IPS-NIHi11 (cell line): ENCODE measurements around the gene TRIM15.
"Not testable (repeated sequence)": the region's sequence is repeated elsewhere in the genome, so short reads cannot be mapped to it uniquely, and the experiment has no call there.

Experiments used
- DNase-seq: peaks from one replicate; pipeline ENCODE4 v3.0.0; 2012; ENCODE audit warnings: mixed read lengths, low spot score

The TRIM15 gene

DNA sequence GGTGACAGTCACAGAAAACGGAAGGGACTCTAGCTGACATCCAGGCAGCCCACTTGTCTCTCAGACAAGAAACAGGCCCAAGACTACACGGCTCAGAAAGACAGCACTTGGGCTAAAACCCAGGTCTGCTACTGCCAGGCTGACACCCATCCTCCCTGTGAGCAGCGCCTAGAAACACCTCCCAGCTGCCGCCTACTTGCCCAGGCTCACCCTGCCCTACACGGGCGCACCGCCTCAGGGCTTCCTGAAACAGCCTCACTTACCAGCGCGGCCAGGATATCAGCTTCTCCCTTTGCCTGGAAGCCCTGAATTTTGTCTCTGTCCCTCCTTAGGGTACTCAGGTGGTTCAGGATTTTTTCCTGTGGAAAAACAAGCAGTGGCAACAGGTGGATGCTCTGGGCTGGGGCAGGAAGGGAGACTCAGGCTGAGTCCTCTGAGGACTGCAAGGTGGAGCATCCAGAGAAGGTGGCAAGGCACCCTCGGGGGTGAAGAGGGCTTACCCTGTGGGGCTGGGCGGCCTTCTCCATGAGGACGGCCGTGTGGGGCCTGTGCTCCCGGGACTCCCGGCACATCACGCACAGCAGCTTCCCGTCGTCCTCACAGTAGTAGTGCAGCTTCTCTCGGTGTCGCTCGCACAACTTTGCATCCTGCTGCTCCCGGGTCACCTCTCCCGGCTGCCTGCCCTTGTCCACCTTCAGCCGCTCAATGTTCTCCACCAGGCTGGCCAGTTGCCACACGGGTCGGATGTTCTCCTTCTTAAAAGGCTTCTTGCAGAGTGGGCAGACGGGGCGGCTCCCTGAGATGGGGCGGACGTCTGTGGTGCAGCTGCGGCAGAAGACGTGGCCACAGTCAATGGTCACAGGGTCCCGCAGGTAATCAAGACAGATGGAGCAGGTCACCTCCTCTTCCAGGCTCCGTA is 35.1 kb downstream of the TRIM15 start:
- no peak for DNase-seq

- no peak for DNase-seq
Measured at GRCh38 chr6:30200551-30201281, 37.4 kb downstream of the TRIM15 start.

DNA sequence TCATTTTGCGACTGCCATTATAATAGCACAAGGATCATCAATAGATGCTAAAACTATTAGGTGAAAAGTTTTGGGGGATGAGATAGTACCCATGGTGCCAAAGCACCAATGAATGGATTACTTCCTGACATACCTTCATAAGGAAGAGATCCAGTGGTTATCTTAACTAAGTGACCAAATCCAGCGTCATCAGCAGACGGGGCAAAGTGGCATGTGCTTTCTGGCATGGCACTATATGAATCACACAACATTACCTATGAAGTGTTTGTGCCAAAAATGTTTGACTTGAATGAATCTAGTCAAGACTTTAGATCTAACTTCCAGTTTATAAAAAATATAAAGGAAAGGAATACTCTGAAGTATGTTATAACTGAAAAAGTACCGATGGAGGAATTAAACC is 39.0 kb downstream of the TRIM15 start:
- no peak for DNase-seq

DNA sequence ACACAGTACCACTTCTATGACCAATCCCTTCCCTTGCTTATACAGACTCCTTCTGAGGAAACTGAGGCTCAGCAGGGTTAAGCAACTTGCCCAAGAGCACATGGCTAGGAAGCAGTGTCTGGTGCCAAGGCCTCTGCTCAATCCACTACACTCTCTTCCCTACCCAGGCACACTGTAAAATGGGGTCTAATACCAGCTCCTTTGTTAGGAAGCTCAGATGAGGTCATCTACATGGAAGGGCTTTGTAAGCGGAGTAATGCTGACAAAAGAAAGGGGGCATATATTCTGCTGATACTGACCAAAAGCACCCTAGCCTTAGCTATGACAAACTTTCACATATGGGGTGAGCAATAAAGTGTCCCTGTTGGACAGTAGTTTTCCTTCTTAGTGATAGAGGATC is 40.8 kb downstream of the TRIM15 start:
- DNase-seq = no peak

GRCh38 chr6:30206152-30206551 is 42.8 kb downstream of the TRIM15 start:
- no peak for DNase-seq

- DNase-seq = peak; percentile 45
Measured at GRCh38 chr6:30206799-30207618, 43.7 kb downstream of the TRIM15 start.

DNA sequence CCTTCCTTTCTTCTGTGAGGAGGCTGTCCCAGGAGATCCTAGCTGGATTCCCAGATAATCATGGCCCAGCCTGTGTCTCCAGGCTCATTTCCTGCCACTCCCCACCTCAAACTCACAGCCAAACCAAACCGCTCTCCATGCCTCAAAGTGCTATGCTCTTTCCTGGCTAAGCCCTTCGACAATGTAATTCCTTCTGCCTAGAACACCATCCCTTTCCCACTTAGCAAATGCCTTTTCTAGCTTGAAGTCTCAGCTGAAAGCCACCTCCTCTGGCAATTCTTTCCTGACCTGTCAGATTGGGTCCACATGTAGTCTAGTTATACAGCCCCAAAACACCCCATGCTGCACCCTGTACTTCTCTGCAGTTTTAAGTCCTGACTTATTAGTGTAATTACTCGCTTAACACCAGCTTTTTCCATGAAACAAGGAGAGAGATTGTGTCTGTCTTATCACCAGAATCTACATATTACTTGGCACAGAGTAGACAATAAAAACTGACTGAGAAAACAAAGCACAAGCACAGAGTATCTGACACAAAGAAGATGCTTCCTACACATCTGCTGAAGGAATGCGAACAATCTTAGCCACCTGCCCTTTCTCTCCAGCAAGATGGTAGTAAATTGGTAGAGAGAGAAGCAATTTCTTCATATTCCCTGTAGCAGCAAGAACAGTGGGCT is 44.4 kb downstream of the TRIM15 start:
- DNase-seq = no peak

- no peak for DNase-seq
Measured at GRCh38 chr6:30211306-30211705, 48.0 kb downstream of the TRIM15 start.

GRCh38 chr6:30211899-30212298 is 48.6 kb downstream of the TRIM15 start:
- DNase-seq = no peak

- peak; percentile 96 for DNase-seq
Measured at GRCh38 chr6:30212865-30213666, 49.7 kb downstream of the TRIM15 start, which contains the start of gene TRIM26. Gene TRIM26 (minus strand): TSS chr6:30213406. CDS start chr6:30199103, 14,303 bp downstream.

- DNase-seq = no peak
Measured at GRCh38 chr6:30213667-30213956, 50.3 kb downstream of the TRIM15 start.

GRCh38 chr6:30213957-30214656 is 50.8 kb downstream of the TRIM15 start:
- DNase-seq = peak; percentile 76

- no peak for DNase-seq
Measured at GRCh38 chr6:30214657-30214982, 51.3 kb downstream of the TRIM15 start.

DNA sequence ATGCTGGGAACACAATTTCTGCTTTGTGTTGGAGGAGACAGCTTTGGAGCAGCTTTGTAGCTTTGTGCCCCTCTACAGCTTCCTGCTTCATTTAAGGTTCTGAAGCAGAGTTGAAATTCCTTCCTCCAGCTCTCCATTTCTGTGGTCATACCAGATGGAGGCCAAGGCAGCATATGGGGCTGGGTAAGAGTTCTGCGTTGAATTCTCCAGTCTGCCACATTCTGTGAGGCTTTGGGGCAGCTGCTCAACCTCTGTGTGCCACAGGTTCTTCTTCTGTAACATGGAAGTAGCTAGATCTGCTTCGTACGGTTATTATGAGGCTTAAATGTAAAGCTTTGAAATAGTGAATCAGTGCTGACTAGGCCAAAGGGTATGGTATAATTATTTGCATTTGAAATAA is 52.8 kb downstream of the TRIM15 start:
- DNase-seq = no peak

GRCh38 chr6:30219244-30219643 is 55.9 kb downstream of the TRIM15 start:
- DNase-seq = peak; percentile 59

- not testable (repeated sequence) for DNase-seq
Measured at GRCh38 chr6:30221395-30221794, 58.0 kb downstream of the TRIM15 start.

GRCh38 chr6:30221956-30222355 is 58.6 kb downstream of the TRIM15 start:
- DNase-seq = not testable (repeated sequence)
